ENCODE data around the gene SHB.

The SHB gene

GRCh38 chr9:37978481-37978864 lies 90.6 kb downstream of the SHB start:
- peaks cover 5% of the 10 kb centered on the region; the same call in 1 of the 2 replicates for H3K4me1 ChIP-seq (ENCODE audit: control insufficient read depth, insufficient read depth, low read length)
- no peak overlapping the region for H3K27ac ChIP-seq (ENCODE audit: low read depth, low read length)
- peaks cover 3% of the 10 kb centered on the region; the same call in 1 of the 2 replicates for H3K36me3 ChIP-seq (ENCODE audit: control insufficient read depth, insufficient read depth, low read length)
- no peak overlapping the region for H3K9ac ChIP-seq (ENCODE audit: low read depth, low read length)
- H3K9me3 ChIP-seq (ENCODE audit: control insufficient read depth, insufficient read depth, low read length), result no peaks in the 10 kb centered on the region
- no peak overlapping the region for H3K4me3 ChIP-seq (ENCODE audit: low read depth, low read length)
- no peaks in the 10 kb centered on the region for H3K27me3 ChIP-seq (ENCODE audit: control insufficient read depth, insufficient read depth, low read length)

DNA sequence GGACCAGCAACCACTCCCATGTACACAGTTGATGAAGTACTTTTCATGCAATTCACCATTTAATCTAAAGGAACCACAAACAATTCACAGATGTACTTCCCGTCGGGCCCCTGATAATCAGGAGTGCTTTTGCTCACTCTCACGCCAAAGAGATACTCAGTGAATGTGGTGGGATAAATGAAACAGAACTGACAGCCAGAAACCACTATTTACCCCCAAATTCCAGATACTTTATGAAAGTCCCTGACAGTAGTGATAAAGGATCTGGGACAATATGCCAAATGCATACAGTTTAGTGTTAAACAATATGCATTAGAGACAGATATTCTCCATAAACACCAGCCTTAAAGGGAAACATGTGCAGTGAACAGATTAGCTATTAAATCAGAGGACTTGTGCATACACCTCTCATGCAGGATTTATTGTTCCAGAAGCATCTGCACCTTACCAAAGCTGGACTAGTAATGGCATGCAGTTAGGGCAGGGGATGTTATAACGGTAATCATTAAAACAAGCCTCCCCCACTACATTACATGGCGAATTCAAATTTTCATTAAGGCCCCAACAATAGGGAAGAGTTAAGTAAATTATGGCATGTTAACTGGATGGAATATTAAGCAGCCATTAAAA lies 91.1 kb downstream of the SHB start:
- H3K9me3 ChIP-seq (ENCODE audit: control insufficient read depth, insufficient read depth, low read length), result no peaks in the 10 kb centered on the region
- H3K4me3 ChIP-seq (ENCODE audit: low read depth, low read length), result no peak overlapping the region
- peaks cover 5% of the 10 kb centered on the region; the same call in 1 of the 2 replicates for H3K4me1 ChIP-seq (ENCODE audit: control insufficient read depth, insufficient read depth, low read length)
- H3K27me3 ChIP-seq (ENCODE audit: control insufficient read depth, insufficient read depth, low read length), result no peaks in the 10 kb centered on the region
- peaks cover 4% of the 10 kb centered on the region for H3K36me3 ChIP-seq (ENCODE audit: control insufficient read depth, insufficient read depth, low read length)
- H3K27ac ChIP-seq (ENCODE audit: low read depth, low read length), result no peak overlapping the region
- no peak overlapping the region for H3K9ac ChIP-seq (ENCODE audit: low read depth, low read length)

DNA sequence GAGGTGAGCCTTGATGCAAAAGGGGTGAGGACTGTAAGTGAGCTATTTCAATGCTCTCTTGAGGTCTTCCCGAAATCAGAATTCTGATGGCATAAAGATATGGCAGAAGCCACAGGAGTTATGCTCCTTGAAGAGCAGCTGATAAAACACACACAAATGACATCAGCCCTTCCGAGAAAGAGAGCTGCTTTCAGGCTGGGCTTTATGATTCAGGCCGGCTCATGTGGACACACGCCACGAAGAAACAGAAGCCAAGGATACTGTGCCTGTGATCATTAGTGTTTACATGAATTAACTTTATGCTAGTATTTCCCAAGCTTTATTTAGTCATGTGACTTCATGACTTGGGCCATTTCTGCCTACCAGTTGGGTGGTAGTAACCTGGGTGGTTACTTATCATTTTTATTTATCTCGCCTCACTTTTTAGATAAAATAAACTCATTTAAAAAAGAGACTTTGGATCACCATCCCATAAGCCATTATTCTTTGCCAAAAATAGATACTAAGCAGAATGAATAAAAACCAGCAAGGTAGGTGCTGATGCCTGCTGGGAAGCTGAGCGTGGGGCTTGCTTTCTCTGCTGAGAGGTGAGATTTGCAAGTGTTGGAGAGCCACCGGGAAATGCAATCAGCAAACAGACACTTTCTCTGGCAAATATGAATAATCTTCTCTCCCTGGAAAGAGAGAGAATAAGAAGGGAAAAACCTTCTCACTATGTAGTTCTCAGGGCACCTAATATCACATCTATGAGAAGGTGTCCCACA lies 92.1 kb downstream of the SHB start:
- Histone ChIP-seq H3K27ac (ENCODE audit: low read depth, low read length) (no peak overlapping the region), H3K9ac (ENCODE audit: low read depth, low read length) (no peak overlapping the region), H3K27me3 (ENCODE audit: control insufficient read depth, insufficient read depth, low read length) (no peaks in the 10 kb centered on the region), H3K9me3 (ENCODE audit: control insufficient read depth, insufficient read depth, low read length) (no peaks in the 10 kb centered on the region), H3K36me3 (ENCODE audit: control insufficient read depth, insufficient read depth, low read length) (peaks cover 4% of the 10 kb centered on the region), H3K4me1 (ENCODE audit: control insufficient read depth, insufficient read depth, low read length) (peaks cover 5% of the 10 kb centered on the region; the same call in 1 of the 2 replicates), H3K4me3 (ENCODE audit: low read depth, low read length) (no peak overlapping the region)

DNA sequence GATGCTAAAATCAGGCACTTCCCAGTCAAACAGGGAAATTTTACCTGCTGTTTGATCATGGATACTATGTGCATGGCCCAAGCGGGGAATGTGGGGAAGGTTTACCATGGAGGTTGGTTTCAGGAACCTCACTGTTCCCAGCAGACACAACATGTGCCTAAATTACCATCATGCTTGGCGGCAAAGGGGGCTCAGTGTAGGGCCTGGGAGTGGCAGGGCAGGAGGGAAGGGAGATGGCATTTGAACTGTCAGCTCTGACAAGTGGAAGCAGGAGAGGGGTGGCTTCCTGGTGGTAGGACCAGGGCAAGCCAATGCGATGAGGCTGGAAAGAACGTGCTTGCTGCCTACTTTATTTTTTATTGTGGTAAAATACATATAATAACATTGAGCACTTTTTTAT lies 93.4 kb downstream of the SHB start:
- no peak overlapping the region for H3K9ac ChIP-seq (ENCODE audit: low read depth, low read length)
- H3K4me1 ChIP-seq (ENCODE audit: control insufficient read depth, insufficient read depth, low read length), result peaks cover 5% of the 10 kb centered on the region; the same call in 1 of the 2 replicates
- no peaks in the 10 kb centered on the region for H3K9me3 ChIP-seq (ENCODE audit: control insufficient read depth, insufficient read depth, low read length)
- H3K4me3 ChIP-seq (ENCODE audit: low read depth, low read length), result no peak overlapping the region
- no peaks in the 10 kb centered on the region for H3K27me3 ChIP-seq (ENCODE audit: control insufficient read depth, insufficient read depth, low read length)
- H3K36me3 ChIP-seq (ENCODE audit: control insufficient read depth, insufficient read depth, low read length), result peaks cover 4% of the 10 kb centered on the region
- H3K27ac ChIP-seq (ENCODE audit: low read depth, low read length), result no peak overlapping the region

DNA sequence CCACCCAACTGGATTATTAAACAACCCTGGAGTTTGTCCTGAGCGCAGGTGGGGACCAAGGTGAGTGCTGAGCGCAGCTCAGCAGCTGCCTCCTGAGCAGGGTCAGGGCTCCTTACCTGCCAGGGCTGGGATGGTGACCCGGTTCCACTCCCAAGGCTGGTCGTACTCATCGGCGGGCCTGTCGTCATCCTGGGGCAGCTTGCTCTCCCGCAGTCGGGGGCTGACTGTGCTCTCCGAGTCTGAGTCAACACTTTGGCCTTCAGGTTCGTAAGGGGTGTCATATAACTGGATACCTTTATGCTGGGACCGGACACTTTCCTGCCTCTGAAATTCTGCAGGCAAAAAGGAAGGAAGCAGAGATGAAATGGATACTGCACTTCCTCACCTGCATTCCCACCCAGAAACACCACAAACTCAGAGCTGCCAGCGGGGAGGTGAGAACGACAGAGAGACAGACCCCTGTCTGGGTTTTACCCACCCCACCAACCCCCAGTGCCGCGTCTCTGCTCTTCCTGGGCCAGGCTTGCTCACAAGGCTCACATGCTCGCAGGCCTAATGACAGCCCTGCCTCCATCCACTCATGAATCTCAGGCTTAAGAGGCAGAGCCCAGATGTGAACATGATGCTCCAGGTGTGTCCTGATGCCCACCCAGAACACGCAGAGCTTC lies 94.4 kb downstream of the SHB start:
- peaks cover 4% of the 10 kb centered on the region for H3K36me3 ChIP-seq (ENCODE audit: control insufficient read depth, insufficient read depth, low read length)
- no peak overlapping the region for H3K9ac ChIP-seq (ENCODE audit: low read depth, low read length)
- H3K4me1 ChIP-seq (ENCODE audit: control insufficient read depth, insufficient read depth, low read length), result peaks cover 5% of the 10 kb centered on the region; the same call in 1 of the 2 replicates
- H3K9me3 ChIP-seq (ENCODE audit: control insufficient read depth, insufficient read depth, low read length), result no peaks in the 10 kb centered on the region
- H3K27me3 ChIP-seq (ENCODE audit: control insufficient read depth, insufficient read depth, low read length), result no peaks in the 10 kb centered on the region
- no peak overlapping the region for H3K4me3 ChIP-seq (ENCODE audit: low read depth, low read length)
- H3K27ac ChIP-seq (ENCODE audit: low read depth, low read length), result no peak overlapping the region

- Histone ChIP-seq H3K9ac (ENCODE audit: low read depth, low read length) (no peak overlapping the region), H3K4me1 (ENCODE audit: control insufficient read depth, insufficient read depth, low read length) (peaks cover 5% of the 10 kb centered on the region; the same call in 1 of the 2 replicates), H3K27ac (ENCODE audit: low read depth, low read length) (no peak overlapping the region), H3K4me3 (ENCODE audit: low read depth, low read length) (no peak overlapping the region), H3K27me3 (ENCODE audit: control insufficient read depth, insufficient read depth, low read length) (no peaks in the 10 kb centered on the region), H3K9me3 (ENCODE audit: control insufficient read depth, insufficient read depth, low read length) (no peaks in the 10 kb centered on the region), H3K36me3 (ENCODE audit: control insufficient read depth, insufficient read depth, low read length) (peaks cover 4% of the 10 kb centered on the region)
These were observed 96.6 kb downstream of the SHB start for GRCh38 chr9:37972351-37972848.

DNA sequence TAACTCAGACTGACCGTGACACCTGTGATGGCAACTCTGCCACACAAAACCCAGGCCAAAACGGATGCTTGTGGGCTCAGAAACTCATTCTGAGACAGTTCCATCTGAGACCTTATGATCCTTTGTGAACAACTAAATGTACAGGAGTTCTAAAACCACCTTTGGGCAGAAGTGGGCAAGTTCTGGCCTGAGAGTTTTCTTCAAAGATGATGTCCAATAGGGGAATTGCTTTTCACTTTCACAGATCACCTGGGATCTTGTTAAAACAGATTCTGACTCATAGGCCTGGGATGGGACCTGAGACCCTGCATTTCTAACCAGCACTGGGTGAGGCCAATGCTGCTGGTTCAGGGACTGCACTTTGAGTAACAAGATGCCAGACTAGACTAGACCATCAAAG lies 97.3 kb downstream of the SHB start:
- Histone ChIP-seq H3K4me1 (ENCODE audit: control insufficient read depth, insufficient read depth, low read length) (peaks cover 5% of the 10 kb centered on the region; the same call in 1 of the 2 replicates), H3K36me3 (ENCODE audit: control insufficient read depth, insufficient read depth, low read length) (peaks cover 4% of the 10 kb centered on the region), H3K9ac (ENCODE audit: low read depth, low read length) (no peak overlapping the region), H3K27ac (ENCODE audit: low read depth, low read length) (no peak overlapping the region), H3K9me3 (ENCODE audit: control insufficient read depth, insufficient read depth, low read length) (no peaks in the 10 kb centered on the region), H3K4me3 (ENCODE audit: low read depth, low read length) (no peak overlapping the region), H3K27me3 (ENCODE audit: control insufficient read depth, insufficient read depth, low read length) (no peaks in the 10 kb centered on the region)

- peaks cover 4% of the 10 kb centered on the region for H3K36me3 ChIP-seq (ENCODE audit: control insufficient read depth, insufficient read depth, low read length)
These were observed 97.9 kb downstream of the SHB start for GRCh38 chr9:37971108-37971459.

DNA sequence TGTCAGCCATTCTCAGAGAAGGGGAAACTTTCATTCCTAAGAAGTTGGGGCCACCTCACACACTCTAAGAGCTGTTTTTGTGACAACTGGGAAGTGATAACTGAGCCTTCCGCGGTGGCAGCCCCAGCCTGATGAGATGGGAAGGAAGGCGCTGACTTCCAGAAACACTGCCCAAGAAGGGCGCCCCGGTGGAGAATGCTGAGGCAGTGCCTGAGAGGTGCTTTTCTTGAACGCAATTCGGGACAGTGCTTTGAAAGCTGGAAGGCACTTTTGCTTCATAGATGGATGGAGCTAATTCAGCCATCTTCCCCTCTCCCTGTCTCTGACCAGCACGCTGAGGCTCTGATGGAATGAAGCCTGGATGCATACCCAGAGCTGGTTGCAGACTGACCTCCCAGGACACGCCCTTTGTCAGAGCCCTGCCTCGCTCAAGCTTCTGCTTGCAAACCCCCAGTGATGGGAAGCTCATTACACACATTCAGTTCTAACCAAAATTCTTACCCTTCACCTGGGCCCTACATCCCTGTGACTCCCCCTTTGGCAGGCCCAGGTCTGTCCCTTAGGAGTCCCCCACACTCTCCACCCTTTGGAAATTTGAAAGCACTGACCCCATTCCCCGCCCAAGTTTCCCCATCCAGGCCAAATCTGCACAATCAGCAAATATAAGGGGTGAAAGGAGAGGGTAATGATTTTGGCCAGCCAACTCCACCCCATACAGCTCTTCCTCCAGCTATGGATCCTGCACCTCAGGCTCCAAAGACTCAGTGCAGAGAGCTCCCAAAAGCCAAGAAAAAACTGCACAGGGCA lies 98.5 kb downstream of the SHB start:
- no peak overlapping the region for H3K27ac ChIP-seq (ENCODE audit: low read depth, low read length)
- H3K9ac ChIP-seq (ENCODE audit: low read depth, low read length), result no peak overlapping the region
- no peak overlapping the region for H3K4me3 ChIP-seq (ENCODE audit: low read depth, low read length)
- peaks cover 4% of the 10 kb centered on the region for H3K36me3 ChIP-seq (ENCODE audit: control insufficient read depth, insufficient read depth, low read length)
- peaks cover 5% of the 10 kb centered on the region; the same call in 1 of the 2 replicates for H3K4me1 ChIP-seq (ENCODE audit: control insufficient read depth, insufficient read depth, low read length)
- H3K9me3 ChIP-seq (ENCODE audit: control insufficient read depth, insufficient read depth, low read length), result no peaks in the 10 kb centered on the region
- H3K27me3 ChIP-seq (ENCODE audit: control insufficient read depth, insufficient read depth, low read length), result no peaks in the 10 kb centered on the region

More at GRCh38 chr9:37971108-37971459, 97.9 kb downstream of the SHB start:
- H3K27ac ChIP-seq (ENCODE audit: low read depth, low read length), result no peak overlapping the region
- H3K27me3 ChIP-seq (ENCODE audit: control insufficient read depth, insufficient read depth, low read length), result no peaks in the 10 kb centered on the region
- H3K9ac ChIP-seq (ENCODE audit: low read depth, low read length), result no peak overlapping the region
- no peaks in the 10 kb centered on the region for H3K9me3 ChIP-seq (ENCODE audit: control insufficient read depth, insufficient read depth, low read length)
- H3K4me1 ChIP-seq (ENCODE audit: control insufficient read depth, insufficient read depth, low read length), result peaks cover 5% of the 10 kb centered on the region; the same call in 1 of the 2 replicates
- H3K4me3 ChIP-seq (ENCODE audit: low read depth, low read length), result no peak overlapping the region

GRCh38 chr9:37969558-37970300 lies 99.3 kb downstream of the SHB start:
- H3K4me3 ChIP-seq (ENCODE audit: low read depth, low read length), result no peak overlapping the region
- H3K36me3 ChIP-seq (ENCODE audit: control insufficient read depth, insufficient read depth, low read length), result peaks cover 4% of the 10 kb centered on the region
- no peak overlapping the region for H3K9ac ChIP-seq (ENCODE audit: low read depth, low read length)
- no peak overlapping the region for H3K27ac ChIP-seq (ENCODE audit: low read depth, low read length)
- peaks cover 1% of the 10 kb centered on the region; the same call in 1 of the 2 replicates for H3K4me1 ChIP-seq (ENCODE audit: control insufficient read depth, insufficient read depth, low read length)
- no peaks in the 10 kb centered on the region for H3K9me3 ChIP-seq (ENCODE audit: control insufficient read depth, insufficient read depth, low read length)
- no peaks in the 10 kb centered on the region for H3K27me3 ChIP-seq (ENCODE audit: control insufficient read depth, insufficient read depth, low read length)

Data from HUES48 (cell line).